Gastrocnemius medialis (tissue), 4 donors: Measurements from ENCODE around the gene KAZN.

Experiments used
- CTCF ChIP-seq, 5 experiments: fragments of 450-650 bp in 3 of 5; fragments of 200-600 bp in 2 of 5; sonication (generic) in 2 of 5; IDR thresholded peaks in 4 of 5; conservative IDR thresholded peaks in 1 of 5; 1 replicate in 4 of 5; 2 replicates in 1 of 5; pipeline ENCODE4 v1.5.1; 2016 to 2019; ENCODE audit warnings: antibody characterized with exemption in 5 of 5, mild to moderate bottlenecking in 3 of 5, moderate library complexity in 3 of 5
- POLR2A ChIP-seq, 2 donors: fragments of 450-650 bp; IDR thresholded peaks; one replicate each; pipeline ENCODE4 v1.6.1; 2017; ENCODE audit warnings: antibody characterized with exemption in 2 of 2, mild to moderate bottlenecking in 2 of 2, moderate library complexity in 2 of 2

- TF ChIP-seq CTCF (IDR thresholded peaks at IDR 0.05 in 4 of 5, conservative IDR thresholded peaks at IDR 0.05 in 1 of 5) (no peak), POLR2A (IDR thresholded peaks at IDR 0.05) (no peak)
Measured at GRCh38 chr1:15000671-15001070, 402.2 kb downstream of the KAZN start.
